ENCODE data around the gene TCL1B. TPM values are rescaled to one million over a fixed set of nuclear protein-coding genes. Genes with fewer than 3 reads are reported as not detected.

The TCL1B gene
- polyA plus RNA-seq, 3 donors = not detected

- Histone ChIP-seq H3K9ac (ENCODE audit: insufficient read depth, low read length, poor library complexity, severe bottlenecking) (no peak overlapping the region), H3K9me3 (replicated peaks in 1 of 2; ENCODE audit: control insufficient read depth in 1 of 2, insufficient read depth in 1 of 2, low read length in 2 of 2) (no peaks in the 10 kb centered on the region), H2AFZ (ENCODE audit: insufficient read depth, low read depth, low read length, poor library complexity, severe bottlenecking) (no peak overlapping the region), H3K36me3 (replicated peaks in 1 of 2; ENCODE audit: control insufficient read depth in 1 of 2, insufficient read depth in 2 of 2, low read length in 2 of 2) (no peaks in the 10 kb centered on the region), H3K27ac (ENCODE audit: low read depth in 1 of 2, low read length in 2 of 2) (no peak overlapping the region), H3K79me2 (ENCODE audit: insufficient read depth, low read length) (no peaks in the 10 kb centered on the region), H3K4me2 (replicated peaks; ENCODE audit: extremely low read depth, low read length, poor library complexity, severe bottlenecking) (no peak overlapping the region), H3K4me3 (replicated peaks in 1 of 3; ENCODE audit: low read depth in 2 of 3, low read length in 3 of 3) (no peak overlapping the region), H4K20me1 (ENCODE audit: insufficient read depth, low read length) (no peaks in the 10 kb centered on the region), H3K27me3 (ENCODE audit: control insufficient read depth in 2 of 2, insufficient read depth in 2 of 2, low read length in 2 of 2) (peaks cover 0 to 3% of the 10 kb centered on the region in 2 donors), H3K4me1 (ENCODE audit: control insufficient read depth in 1 of 2, insufficient read depth in 2 of 2, low read length in 2 of 2) (no peaks in the 10 kb centered on the region)
- H3K9me3 Mint-ChIP-seq = no peaks in the 10 kb centered on the region
- no peak for TF ChIP-seq CTCF (IDR thresholded peaks at IDR 0.05)
- intact Hi-C loops (cut with micrococcal nuclease) = no loop called here
- H3K27ac Mint-ChIP-seq = peak overlapping the region in 1 of 7 donors; percentile 31
- H3K27me3 Mint-ChIP-seq (ENCODE audit: low read depth in 3 of 3) = peaks cover 13 to 19% (median 15%) of the 10 kb centered on the region in 3 donors
- 83% methylated on average over 5 of the region's 5 CpGs for WGBS (ENCODE audit: insufficient coverage)
- H3K4me1 Mint-ChIP-seq = no peaks in the 10 kb centered on the region
- no peak overlapping the region for H3K4me3 Mint-ChIP-seq
- no peaks in the 10 kb centered on the region for H3K36me3 Mint-ChIP-seq
- no peak for DNase-seq
These were observed 9.7 kb downstream of the TCL1B start for GRCh38 chr14:95695913-95696312.

GRCh38 chr14:95696741-95697140 is 10.5 kb downstream of the TCL1B start:
- no peak overlapping the region for H3K4me3 Mint-ChIP-seq
- H3K27me3 Mint-ChIP-seq (ENCODE audit: low read depth in 3 of 3) = peaks cover 15 to 23% (median 15%) of the 10 kb centered on the region in 3 donors
- no peak overlapping the region for H3K27ac Mint-ChIP-seq

More at GRCh38 chr14:95696741-95697140, 10.5 kb downstream of the TCL1B start:
- no peaks in the 10 kb centered on the region for H3K4me1 Mint-ChIP-seq
- H3K36me3 Mint-ChIP-seq = no peaks in the 10 kb centered on the region
- Histone ChIP-seq H3K4me1 (ENCODE audit: control insufficient read depth in 1 of 2, insufficient read depth in 2 of 2, low read length in 2 of 2) (no peaks in the 10 kb centered on the region), H3K4me3 (replicated peaks in 1 of 3; ENCODE audit: low read depth in 2 of 3, low read length in 3 of 3) (no peak overlapping the region), H3K36me3 (replicated peaks in 1 of 2; ENCODE audit: control insufficient read depth in 1 of 2, insufficient read depth in 2 of 2, low read length in 2 of 2) (no peaks in the 10 kb centered on the region), H2AFZ (ENCODE audit: insufficient read depth, low read depth, low read length, poor library complexity, severe bottlenecking) (no peak overlapping the region), H3K27ac (ENCODE audit: low read depth in 1 of 2, low read length in 2 of 2) (no peak overlapping the region), H3K9me3 (replicated peaks in 1 of 2; ENCODE audit: control insufficient read depth in 1 of 2, insufficient read depth in 1 of 2, low read length in 2 of 2) (no peaks in the 10 kb centered on the region), H4K20me1 (ENCODE audit: insufficient read depth, low read length) (no peaks in the 10 kb centered on the region), H3K4me2 (replicated peaks; ENCODE audit: extremely low read depth, low read length, poor library complexity, severe bottlenecking) (no peak overlapping the region), H3K27me3 (ENCODE audit: control insufficient read depth in 2 of 2, insufficient read depth in 2 of 2, low read length in 2 of 2) (peaks cover 0 to 4% of the 10 kb centered on the region in 2 donors), H3K9ac (ENCODE audit: insufficient read depth, low read length, poor library complexity, severe bottlenecking) (no peak overlapping the region), H3K79me2 (ENCODE audit: insufficient read depth, low read length) (no peaks in the 10 kb centered on the region)
- no peak for DNase-seq
- no peak for TF ChIP-seq CTCF (IDR thresholded peaks at IDR 0.05)
- intact Hi-C loops (cut with micrococcal nuclease) = no loop called here
- no peaks in the 10 kb centered on the region for H3K9me3 Mint-ChIP-seq
- 72% methylated on average over 14 of the region's 15 CpGs for WGBS (ENCODE audit: insufficient coverage)

All from CD14-positive monocyte (primary cell).